C1 segment of cervical spinal cord (tissue), 14 donors: ENCODE results near the gene COX6B2.
A peak's percentile ranks its signal among the peaks of the same experiment; 100 is the strongest.
"Not testable (repeated sequence)": the region's sequence is repeated elsewhere in the genome, so short reads cannot be mapped to it uniquely, and the experiment has no call there.

Experiments
- DNase-seq, 14 donors: peaks; one replicate each; lab custom pipeline; 2025; lab: John Stamatoyannopoulos, UW

COX6B2 gene, protein sequence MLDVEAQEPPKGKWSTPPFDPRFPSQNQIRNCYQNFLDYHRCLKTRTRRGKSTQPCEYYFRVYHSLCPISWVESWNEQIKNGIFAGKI

DNA sequence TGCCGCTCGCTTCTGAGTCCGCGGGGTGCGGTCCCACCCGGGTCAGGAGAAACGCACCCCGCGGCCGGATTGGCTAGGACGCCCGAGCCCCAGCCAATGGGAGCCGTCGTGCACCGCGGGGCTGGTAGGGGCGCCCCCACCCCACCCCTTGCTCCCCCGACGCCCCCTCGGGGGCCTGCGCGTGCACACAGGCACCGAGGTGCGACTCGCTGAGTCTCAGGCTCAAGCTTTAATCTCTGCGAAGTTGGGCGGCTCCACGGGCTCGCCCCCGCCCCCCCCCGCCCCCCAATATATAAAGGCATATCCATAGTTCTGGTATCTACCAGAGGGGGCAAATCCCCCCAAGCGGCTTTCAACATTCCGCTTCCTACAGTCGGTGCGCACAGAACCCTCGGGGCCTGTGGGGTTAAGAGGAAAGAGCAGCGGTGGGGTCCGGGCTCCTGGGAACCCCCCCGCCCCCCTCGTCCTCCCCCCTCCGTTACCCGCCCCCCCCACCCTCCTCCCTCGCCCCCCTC lies at the start of gene COX6B2:
Gene COX6B2, minus strand, starts transcription at position 22 of the 515 bp plus-strand sequence. CDS start 198 bp downstream, outside the sequence.
- no peak for DNase-seq

GRCh38 chr19:55402509-55402908 lies 48.0 kb upstream of the COX6B2 start:
- no peak for DNase-seq

GRCh38 chr19:55401390-55401789 lies 46.9 kb upstream of the COX6B2 start:
- DNase-seq = not testable (repeated sequence)

DNA sequence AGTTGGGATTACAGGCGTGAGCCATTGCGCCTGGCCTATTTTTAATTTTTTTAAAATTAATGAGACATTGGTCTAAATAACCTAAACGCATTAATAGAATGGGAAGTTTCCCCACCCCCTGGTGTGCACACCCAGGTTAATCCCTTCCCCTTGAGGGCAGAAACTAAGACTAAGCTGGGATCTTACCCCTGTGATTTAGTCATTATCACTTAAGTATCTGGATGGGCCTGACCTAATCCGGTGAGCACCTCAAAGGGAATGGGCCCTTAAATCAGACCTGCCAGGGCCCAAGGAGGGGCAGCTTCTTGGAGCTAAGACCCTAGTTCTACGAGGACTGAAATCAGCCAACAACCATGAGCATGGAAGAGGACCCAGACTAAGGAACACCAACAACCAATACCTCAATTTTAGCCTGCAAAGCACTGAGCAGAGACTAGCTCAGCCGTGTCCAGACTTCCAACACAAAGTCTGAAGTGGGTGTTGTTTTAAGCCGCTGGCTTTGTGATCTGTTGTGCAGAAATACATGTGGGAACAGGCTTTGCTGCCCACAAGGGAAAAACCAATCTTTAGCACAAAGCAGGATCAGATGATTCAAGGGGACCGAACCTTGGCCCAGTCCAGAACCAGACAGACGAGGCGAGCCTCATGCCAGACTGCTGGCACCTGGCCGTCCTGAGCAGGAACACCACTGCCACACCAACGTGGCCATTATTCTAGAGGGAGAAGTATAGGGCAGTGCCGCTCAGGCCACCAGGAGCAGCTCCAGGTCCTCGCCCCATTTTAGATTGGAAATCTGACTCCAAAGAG lies 46.0 kb upstream of the COX6B2 start:
- DNase-seq = no peak

GRCh38 chr19:55398200-55398925 lies 43.8 kb upstream of the COX6B2 start:
- DNase-seq = no peak

- DNase-seq = no peak
Measured at GRCh38 chr19:55392820-55393761, 38.6 kb upstream of the COX6B2 start.

DNA sequence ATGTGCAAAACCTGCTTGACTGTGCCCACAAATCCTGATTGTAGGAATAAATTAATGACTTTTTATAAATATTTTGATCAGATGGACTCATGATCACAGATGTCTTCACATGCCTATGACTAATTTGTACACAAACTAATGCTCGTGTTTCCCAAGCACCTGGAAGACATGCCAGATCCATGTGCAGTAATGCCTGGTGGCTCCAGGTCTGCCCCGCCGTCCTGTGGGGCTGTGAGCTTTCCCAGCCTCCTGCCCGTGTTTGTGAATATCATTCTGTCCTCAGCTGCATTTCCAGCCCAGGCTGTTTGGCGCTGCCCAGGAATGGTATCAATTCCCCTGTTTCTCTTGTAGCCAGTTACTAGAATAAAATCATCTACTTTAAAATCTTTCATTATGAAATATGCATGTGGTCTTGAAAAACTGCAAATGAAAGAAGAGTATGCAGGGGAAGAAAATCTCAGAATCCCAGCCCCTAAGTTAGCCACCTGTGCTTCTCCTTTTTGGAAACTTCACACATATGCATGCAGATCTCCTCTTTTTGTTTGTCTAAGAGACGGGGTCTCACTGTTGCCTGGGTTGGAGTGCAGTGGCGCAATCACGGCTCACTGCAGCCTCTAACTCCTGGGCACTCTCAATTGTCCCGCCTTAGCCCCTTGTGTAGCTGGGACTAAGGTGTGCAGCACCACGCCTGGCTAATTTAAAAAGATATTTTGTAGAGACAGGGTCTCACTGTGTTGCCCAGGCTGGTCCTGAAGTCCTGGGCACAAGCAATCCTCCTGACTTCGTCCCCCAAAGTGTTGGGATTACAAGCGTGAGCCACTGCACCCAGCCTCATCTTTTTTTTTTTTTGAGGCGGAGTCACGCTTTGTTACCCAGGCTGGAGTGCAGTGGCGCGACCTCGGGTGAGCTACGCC lies 37.4 kb upstream of the COX6B2 start:
- DNase-seq = no peak

GRCh38 chr19:55391191-55391670 lies 36.7 kb upstream of the COX6B2 start:
- DNase-seq = no peak

GRCh38 chr19:55390461-55390880 lies 36.0 kb upstream of the COX6B2 start:
- no peak for DNase-seq

GRCh38 chr19:55389386-55390317 lies 35.1 kb upstream of the COX6B2 start:
- no peak for DNase-seq

DNA sequence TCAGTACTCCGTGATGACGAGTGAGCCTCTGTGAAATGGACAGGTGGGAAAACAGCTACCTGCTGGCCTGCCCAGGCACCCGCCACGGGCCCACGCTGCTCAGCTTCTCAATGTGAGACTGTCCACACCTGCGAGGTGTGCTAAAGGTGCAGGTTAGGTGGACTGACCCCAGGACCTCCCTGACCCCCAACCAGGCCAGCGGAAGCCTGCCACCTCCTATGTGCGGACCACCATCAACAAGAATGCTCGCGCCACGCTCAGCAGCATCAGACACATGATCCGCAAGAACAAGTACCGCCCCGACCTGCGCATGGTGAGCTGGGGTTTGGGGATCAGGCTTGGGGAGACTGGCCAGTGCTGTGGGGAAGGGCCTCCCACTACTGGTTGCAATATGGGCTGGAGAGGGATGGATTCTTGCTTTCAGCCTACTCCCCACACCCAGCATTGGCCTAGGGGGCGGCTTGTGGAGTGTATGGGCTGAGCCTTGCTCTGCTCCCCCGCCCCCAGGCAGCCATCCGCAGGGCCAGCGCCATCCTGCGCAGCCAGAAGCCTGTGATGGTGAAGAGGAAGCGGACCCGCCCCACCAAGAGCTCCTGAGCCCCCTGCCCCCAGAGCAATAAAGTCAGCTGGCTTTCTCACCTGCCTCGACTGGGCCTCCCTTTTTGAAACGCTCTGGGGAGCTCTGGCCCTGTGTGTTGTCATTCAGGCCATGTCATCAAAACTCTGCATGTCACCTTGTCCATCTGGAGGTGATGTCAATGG lies 33.4 kb upstream of the COX6B2 start:
- no peak for DNase-seq

DNA sequence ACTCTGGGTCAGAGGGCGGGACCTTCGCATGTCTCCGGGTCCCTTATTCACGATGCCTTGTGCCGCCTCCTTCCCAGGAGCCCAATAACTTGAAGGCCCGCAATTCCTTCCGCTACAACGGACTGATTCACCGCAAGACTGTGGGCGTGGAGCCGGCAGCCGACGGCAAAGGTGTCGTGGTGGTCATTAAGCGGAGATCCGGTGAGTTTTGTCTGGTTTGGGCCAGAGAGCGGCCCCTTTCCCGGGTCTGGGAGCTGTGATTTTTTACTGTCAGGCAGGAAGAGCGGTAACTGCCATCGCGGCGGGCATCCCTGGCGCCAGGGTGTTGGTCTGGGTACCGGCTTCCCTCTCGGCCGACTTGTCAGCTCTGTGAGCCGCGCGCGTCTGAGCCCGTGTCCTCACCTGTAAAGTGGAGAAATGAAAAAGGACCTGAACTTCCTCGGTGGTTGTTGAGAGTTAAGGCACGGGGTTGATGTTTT lies 32.0 kb upstream of the COX6B2 start:
- DNase-seq = peak in 1 of 14 donors; percentile 34

DNA sequence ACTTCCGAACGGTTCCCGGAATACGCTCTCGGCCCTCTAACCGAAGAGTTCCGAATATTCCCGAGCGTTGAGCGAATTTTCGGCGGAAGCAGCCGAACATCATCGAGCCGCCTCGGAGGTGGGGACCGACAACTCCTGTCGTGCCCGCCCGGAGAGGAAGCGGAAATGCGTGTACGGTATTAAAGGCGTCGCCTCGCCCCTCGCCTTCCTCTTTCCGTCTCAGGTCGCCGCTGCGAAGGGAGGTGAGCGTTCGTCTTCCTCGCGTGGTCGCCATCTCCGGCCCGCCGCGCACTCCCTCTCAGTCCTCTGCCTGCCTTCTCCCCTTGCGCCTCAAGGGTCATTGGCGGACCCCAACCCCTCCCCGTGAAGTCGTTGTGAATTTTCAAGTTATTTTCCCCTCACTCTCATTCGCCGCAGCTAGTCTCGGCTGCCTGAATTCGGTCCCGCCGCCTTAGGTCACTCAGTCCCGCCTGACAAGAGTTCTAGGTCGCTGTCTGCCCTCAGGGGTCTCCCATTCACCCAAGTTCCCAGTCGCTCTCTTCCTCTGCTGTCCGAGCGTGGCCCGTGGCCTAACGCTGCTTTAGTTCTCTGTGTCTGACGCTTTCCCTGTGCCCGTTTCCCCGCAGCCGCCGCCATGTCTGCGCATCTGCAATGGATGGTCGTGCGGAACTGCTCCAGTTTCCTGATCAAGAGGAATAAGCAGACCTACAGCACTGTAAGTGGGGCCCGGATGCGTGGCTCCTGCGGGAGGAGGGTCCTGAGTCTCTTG lies 31.4 kb upstream of the COX6B2 start, which contains the start of gene RPL28:
Gene RPL28, plus strand, starts transcription at position 209 of the 769 bp plus-strand sequence. Its CDS starts 426 bp downstream, at position 635.
- DNase-seq = peak in 13 of 14 donors; percentile 33 to 98 (median 97)

- DNase-seq = peak; percentile 49 to 98 (median 94)
Measured at GRCh38 chr19:55384920-55385723, 30.6 kb upstream of the COX6B2 start.

DNA sequence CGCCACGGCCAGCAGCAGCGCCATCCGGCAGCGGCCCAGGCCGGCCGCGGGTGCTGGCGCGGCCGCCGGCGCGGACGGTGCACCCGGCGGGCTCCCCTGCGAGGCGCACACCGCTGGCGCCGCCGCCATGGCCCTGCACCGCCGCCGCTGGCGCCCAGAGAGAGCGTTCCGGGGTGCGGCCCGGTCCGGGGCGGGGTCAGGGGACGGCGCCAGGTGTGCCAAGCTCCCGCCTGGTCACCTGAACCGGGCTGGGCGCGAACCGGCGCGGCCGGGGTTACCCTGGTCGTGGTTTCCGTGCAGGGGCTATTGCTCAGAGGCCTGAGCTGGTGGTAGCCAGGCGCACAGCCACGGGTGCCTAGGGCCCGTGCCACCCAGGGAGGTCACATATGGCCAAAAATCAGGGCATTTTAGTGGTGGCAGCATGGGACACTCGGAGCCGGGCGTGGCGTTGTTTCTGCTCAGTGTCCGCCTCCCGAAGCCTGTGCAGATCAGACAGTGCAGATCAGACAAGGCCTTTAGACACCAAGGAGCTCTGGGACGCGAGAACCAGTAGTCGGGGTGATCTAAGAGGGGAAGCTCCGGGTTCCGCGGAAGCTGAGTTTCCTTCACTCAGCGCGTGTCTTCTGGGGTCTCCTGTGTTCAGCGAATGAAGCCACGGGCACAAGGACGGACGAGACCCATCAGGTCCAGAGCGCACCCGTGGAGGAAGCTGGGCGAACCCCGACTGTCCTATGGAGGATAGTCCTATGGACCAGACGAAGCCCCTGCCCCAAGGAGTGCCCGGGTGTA lies 29.8 kb upstream of the COX6B2 start, which contains the start of gene TMEM238:
Gene TMEM238, minus strand, starts transcription at position 162 of the 789 bp plus-strand sequence. Its CDS starts 33 bp downstream, at position 129.
- peak in 10 of 14 donors; percentile 31 to 62 (median 46) for DNase-seq
